ENCODE data around the gene NDE1.

- TF ChIP-seq GATA3 (IDR thresholded peaks at IDR 0.05; ENCODE audit: low read depth, low read length): no peak
- TF ChIP-seq GATA2 (IDR thresholded peaks at IDR 0.05; ENCODE audit: low read depth, low read length): no peak
Observed at GRCh38 chr16:15621889-15622288, 28.2 kb upstream of the NDE1 start.
